Ammon's horn (tissue), 1 donor: ENCODE results near the gene USP49.
"Not testable (repeated sequence)": the region's sequence is repeated elsewhere in the genome, so short reads cannot be mapped to it uniquely, and the experiment has no call there.

ENCODE experiments used
- DNase-seq: peaks from one replicate; pipeline ENCODE4 v3.0.0-alpha.2; 2016; ENCODE audit warnings: low spot score

Gene USP49

DNA sequence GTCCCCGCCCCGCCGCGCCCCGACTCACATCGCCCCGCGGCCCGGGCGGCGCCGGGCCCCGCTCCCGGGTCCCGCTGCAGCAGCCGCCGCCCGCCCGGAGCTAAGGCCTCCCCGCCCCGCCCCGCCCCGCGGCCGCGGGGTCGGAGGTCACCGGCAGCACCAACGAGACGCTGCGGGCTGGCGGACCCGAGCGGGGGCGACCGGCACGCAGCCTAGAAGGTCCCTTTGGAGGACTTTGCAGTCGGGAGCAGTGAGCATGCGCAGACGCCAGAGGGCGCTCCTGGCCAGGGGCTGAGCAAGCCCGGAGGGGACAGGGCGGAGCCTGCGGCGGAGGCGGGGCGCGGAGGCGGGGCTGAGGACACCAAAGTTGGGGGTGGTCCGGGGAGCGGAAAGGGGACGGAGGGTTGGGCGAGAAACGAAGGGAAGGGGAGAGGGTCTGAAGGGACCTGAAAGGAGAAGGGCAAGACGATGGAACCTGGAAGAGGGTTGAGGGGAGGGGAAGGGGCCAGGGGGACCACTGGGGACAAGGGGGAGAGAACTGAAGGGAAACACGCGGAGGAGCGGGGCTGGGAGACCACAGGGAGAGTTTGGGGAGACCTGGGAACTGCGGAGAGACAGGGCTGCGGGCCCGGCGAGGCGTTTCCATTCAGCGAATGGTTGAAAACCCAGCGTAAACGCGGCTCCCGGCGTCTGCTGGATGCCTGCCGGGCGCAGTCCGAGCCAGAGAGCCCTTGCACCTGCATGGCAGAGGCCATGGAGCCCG, 115.2 kb downstream of the USP49 start, which contains the start of gene FRS3:
Gene FRS3, minus strand, starts transcription at position 113 of the 763 bp plus-strand sequence. CDS start 2,913 bp downstream, outside the sequence.
- DNase-seq: peak; percentile 99

DNA sequence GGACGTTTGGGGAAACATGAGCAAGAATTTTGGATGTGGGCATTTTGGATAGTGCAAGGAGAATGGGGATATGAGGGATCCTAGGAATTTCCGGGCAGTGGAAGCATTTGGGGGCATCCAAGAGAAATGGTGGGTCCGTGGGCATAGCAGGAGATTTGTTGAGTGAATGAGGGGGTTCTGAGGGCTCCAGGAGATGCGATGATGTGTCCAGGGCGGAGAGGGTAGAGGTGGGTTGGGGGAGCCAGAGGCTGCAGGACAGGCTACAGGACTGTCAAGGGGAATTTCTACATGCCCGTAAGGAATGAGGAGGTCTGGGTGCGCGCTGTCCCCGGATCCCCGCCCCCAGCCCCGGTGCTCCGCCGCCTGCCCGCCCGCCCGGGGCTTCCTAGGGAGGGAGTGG, 115.8 kb downstream of the USP49 start:
- DNase-seq: no peak

DNA sequence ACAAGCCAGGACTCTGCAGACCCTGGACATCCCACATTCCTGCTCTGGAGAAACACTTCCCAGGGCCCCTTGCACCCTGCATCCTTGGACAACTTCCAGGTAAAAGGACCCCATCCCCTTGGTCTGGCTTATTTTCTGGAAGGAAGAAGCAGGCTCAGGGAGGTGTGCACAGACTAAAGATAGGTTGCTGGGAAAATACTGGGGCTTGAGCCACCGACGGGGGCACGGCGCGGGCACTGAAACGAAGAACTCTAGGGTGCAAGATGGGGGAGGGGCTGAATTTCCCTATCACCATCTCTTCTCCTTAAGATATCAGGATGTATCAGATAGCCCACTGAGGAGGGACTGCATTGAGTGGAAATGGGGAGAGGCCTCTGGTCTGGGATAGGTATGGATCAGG, 116.3 kb downstream of the USP49 start:
- no peak for DNase-seq

DNA sequence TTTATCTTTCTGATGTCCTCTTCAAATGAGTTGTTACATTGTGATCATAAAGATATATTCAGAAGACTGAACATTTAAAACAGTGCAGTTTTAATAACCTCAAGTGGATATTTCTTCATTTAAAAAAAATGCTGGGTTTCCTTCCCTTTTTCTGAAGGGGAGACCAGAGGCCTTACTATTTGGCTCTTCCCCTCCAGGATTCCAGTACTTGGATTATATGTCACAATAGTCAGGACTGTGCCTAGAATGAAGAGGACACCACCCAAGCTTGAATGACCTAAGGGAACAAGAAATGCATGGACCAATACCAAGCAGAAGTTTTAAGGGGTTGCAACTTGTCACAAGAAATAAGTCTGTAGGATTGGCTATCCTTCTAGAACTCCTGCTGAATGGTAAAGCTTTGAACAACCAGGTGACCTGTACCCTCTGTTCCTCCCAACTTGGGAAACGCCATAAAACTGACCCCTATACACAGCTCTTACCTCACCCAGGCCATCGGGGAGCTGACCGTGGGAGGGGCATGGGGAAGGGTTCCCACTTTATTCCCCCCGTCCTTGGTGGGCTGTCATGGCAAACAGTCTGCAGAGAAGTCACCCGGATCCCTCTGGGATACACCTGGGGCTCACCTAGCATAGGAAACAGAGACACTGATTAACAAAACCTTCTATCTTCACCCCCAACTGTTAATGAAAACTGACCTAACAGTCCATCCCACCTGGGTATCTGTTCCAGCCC, 117.5 kb downstream of the USP49 start:
- no peak for DNase-seq

DNA sequence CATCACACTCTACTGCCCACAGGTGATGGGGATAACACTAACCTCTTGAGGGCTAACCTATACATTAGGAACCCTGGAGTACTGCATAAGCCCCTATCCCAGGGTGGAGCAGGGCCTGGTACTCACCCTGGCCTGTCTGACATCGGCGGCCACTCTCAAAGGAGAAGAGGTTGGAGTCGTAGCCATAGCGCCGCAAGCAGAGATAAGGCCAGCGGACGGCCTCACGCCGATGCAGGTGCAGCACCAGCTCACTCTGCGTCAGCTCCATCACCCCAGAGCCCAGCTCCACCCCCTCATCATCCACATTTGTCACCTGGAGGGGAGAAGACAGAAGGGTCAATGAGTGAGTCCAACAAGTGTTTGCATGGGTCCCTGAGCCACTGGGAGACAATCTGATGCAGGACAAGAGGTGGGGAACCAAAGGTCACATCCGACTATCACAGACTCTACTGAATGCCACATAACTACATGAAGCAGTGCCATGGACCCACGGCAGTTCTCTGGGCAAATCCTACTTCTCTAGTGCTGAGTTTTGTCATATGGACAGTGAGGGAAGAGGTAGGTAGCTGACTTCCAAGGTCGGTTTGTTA, 119.8 kb downstream of the USP49 start:
- DNase-seq: no peak

DNA sequence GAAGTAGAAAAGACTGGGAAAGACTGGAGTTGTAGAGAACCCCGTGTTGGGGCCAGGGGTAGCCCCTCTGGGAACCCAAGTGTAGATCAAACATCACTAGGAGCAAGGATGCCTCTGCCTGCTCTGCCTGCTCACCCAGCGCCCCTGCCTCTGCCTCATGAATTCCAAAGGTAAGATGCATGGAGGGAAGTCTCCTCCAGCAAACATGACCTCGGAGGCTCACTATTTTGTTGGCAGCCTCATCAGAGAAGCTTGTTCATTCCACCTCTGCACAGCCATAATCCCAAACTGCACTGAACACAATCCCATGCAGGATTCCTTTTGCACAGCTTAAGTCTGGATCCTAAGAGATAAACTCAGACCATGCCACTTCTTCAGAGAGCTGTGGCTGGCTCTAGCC, 120.3 kb downstream of the USP49 start:
- no peak for DNase-seq

DNA sequence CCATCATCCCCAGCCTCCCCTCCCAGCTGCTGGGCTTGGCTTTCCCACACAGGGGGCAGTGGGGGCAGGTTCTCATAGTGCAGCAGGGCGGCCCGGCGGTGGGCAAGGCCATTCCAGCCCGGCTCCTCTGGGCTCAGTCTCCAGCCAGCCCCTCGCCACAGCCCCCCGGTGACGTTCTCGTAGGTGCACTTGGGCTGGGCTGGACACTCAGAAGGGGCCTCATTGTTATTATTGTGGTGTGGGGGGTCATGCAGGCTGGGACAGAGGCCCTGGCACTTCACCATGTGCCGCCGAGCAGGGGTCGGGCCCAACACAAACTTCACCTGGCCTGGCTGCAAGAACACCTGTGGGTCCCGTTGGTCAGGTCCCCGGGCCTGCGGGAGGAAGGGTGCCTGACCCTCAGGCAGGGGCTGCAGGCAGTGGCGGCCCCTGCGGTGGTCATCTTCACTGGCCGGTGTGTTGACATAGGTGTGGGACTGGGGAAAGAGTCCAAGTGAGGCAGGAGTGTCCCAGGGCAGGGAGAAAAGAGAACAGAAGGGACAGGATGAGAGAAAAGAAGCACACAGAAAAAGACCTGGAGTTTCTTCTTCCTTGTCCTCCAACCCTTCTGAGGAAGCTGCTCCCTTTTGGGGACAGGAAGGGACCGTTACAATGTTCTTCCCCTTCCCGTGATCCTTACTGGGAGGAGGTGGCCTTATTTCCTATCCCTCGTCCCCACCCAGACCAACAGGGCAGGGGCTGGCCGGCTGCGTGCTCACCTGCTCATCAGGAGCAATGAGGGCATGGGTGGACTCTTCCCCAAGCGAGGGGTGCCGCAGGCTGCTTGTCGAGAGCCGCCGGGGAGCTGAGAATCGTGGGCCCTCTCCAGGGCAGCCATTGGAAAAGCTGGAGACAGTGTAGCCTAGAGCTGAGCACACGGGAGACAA, 123.9 kb downstream of the USP49 start:
- no peak for DNase-seq

DNA sequence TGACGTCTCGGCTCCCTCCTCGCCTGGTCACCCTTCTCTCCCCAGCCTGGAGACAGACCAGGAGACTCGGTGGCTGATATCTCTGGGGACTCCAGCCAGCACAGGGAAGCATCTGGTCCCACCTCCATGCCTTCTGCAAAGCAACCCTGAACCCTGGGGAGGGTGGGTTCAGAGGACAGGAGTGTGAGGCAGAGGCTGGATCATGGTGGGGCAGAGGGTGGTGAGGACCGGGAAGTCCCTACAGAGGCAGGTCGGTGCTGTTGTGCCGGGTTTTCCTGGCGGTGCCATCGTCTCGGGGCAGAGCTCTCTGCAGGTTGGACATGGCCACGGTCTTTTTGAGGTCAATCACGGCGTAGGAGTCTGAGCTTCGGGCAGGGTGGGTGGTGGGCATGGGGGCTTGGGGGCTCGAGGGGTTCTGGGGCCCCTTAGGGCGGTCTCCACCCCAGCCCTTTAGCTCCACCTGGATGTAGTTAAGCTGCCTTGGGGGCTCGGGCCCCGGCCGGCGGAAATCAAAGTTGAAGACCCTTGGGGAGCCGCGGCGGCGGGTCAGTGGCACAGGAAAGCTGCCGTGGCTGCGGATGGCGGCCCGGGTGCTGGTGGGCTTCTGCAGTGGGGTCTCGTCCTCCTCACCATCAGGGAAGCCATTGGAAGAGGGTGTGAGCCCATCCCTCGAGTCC, 124.7 kb downstream of the USP49 start:
- no peak for DNase-seq

DNA sequence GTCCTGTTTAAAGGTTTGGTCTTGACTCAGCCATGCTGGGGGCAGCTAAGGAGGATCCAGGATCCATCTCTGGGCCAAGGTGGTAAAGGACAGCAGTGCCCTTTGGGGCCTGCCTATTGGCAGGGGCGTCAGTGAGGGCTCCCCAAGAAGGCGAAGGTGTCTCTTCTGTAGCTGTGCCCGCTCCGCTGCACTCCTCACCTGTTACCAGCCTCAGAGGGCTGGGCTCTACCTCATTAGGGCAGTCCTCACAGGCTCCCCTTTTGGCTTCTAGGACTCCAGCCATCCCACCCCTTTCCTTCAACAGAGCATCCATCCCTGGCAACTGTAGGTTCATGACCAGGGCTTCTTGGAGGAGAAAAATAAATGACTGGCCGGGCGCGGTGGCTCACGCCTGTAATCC, 125.8 kb downstream of the USP49 start:
- DNase-seq: no peak

DNA sequence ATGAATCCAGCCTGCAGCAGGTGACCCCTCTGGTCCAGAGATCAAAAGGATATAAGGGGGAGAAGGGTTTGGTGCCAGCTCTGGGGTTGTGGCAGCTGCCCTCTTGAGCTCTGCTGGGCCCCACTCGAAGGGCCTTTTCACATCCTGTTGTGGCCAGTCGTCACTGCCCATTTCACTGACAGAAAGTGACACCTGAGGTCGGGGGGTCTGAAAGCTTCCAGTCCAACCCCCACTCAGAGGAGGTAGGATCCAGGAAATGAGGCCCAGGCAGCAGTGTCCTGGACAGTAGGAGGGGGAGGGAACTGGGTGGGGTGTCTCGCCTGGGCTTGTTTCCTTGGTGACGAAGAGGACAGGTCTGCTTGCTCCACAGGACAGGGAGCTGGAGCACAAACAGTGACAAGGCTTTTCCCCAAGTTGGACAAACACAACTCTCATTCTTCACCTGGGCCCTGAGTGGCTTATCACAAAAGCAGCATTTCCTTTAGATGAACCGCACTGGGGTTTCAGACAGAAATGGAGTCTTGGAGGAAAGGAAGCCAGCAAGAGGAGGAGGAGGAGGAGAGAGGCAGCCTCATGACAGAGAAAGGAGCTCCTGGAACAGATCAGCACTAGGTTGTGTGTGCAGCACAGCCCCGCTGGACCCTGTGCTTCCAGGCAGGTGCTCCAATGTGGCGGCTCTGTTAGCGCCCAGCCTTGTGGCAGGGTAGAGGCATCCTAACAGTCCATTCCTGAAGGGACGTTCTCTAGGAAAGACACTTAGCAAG, 126.4 kb downstream of the USP49 start:
- DNase-seq: no peak

DNA sequence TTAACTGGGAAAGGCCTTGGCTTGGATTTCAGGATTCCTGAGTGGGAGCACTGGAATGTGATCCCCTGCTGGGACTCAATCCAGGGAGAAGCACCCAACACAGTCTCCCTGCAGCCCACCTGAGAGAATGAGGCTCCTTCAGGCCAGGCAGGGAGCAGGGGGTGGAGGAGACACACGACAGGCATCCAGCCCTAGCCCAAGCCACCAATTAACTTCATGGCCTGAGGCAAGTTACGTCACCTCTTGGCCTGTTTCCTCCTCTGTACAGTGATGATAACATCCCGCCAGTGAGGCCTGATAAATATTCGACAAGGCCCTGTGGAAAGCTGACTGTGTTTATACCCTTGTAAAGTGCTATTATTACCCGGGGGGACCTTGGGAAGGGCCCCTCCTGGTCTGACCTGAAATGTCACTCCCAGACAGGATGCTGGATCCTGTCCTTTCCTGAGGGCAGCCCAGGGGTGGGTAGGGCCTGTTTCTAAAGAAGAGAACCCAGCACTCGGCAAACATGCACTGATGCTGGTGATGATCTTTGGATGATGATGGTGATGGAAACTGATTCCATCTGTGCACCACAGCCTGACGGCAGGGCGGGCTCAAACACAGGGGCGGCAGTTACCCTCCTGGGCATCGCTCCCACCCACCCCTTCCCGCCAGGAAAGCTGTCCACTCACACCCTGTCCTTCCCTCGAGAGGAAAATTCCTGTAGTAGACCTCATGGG, 127.9 kb downstream of the USP49 start:
- no peak for DNase-seq

DNA sequence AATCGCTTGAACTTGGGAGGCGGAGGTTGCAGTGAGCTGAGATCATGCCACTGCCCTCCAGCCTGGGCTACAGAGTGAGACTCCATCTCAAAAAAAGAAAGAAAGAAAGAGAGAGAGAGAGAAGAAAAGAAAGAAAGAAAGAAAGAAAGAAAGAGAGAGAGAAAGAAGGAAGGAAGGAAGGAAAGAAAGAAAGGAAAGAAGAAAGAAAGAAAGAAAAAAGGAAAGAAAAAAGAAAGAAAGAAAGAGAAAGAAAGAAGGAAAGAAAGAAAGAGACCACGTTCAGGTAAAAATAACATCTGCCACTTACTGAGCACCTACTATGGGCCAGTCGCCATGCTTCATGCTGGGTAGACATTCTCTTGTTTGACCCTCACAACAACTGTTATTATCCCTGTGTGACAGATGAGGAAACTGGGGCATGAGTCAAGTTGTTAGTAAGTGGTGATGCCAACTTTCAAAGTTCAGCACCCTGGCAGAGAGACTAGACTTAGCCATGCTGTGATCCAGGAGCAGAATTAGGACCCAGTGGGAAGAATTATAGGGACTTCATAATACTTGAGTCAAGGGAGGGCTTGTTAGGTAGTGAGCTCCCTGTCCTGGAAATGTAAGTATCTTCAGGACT, 129.0 kb downstream of the USP49 start:
- not testable (repeated sequence) for DNase-seq

DNA sequence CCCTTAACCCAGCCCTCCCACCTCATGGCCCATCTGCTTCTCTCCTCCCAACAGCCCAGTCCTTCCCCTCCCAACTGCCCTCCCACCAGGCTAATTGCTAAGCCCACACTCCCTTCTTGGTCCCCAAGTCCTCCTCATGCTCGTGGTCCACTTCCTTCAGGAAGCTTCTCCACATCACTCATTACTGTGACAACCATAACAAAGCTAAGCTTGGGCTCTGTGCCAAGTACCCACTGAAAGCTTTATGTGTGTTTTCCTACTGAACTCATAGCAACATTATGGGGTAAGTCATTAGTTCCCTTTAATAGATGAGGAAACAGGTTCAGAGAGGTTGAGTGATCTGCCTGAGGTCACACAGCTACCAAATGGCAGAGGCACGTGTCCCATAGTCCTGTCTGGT, 131.7 kb downstream of the USP49 start:
- DNase-seq: no peak

DNA sequence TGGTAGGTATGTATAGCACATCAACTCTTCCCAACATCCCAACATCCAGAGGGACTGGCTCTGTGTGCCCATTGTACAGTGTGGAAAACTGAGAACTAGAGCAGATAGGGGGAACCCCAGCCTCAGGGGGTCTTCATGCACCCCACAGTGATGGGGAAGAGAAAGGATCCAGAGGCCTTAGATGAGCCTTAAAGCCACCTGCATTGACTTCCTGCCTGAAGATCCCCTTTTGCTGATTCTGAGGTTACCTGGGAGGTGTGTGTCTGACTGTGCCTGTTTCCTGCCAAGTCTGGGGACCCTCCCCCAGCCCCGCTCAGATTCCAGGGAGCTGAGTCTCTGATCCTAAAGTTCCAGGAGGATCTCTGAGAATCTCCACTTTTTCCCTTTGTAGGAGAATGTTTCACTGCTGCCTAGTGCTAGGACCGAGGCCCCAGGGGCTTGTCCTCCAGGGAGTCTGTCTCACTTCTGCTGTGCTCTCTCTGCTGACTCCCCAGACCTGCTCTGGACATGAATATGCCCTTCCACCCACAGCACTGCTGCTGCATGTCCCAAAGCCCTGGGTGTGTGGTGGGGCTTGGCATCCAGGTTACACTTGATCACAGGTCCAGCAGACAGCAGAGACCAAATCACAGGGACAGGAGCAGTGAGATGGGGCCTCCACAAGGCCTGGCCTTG, 135.1 kb downstream of the USP49 start:
- no peak for DNase-seq

DNA sequence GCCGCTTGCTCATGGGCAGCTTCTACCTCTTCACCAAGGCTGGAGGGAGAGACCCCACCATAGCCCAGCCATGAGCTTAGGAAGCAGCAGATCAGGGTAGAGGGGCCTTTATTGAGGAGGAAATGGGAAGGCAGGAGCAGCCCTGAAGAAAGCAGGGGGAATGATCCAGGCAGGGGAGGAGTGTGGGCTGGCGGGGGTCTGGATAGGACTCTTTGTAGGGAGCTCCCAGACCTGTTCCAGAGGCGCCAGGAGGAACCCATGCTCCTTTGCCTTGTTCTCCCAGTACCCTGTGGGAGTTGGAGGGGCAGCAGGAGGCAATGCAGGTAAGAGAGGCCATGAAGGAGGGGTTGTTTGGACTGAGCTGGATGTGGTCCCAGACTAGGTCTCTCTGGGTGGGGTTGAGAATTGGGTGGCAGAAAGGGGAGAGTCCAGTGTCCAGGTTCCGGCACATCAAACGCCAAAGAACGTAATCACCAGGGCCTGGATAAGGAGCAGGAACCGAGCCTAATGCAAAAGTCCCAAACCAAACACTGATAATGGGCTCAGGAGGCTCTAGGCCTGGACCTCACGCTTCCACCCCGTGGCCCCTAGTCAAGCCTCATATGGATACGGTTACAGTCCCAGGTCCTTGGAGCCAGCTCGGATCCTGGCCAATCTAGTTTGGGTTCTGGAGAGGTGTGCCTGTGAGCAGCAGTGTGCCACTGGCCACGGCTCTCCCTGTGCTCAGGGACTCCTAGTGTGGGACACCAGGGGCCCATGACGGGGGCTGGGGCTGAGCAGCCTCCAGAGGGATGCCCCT, 135.9 kb downstream of the USP49 start:
- DNase-seq: no peak

DNA sequence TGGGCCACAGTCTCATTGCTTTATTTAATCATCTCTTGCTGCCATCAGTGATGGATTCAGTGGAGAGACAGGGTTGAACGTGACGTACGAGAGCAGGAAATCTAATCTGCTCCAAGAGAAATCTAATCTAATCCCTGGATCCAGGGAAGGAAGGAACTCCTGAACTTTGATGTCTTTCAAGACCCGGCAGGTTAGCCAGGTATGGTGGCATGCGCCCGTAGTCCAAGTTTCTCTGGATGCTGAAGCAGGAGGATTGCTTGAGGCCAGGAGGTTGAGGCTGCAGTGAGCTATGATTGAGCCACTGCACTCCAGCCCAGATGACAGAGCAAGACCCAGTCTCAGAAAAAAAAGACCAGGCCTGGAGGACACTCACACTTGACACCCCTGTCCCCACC, 136.5 kb downstream of the USP49 start:
- no peak for DNase-seq

DNA sequence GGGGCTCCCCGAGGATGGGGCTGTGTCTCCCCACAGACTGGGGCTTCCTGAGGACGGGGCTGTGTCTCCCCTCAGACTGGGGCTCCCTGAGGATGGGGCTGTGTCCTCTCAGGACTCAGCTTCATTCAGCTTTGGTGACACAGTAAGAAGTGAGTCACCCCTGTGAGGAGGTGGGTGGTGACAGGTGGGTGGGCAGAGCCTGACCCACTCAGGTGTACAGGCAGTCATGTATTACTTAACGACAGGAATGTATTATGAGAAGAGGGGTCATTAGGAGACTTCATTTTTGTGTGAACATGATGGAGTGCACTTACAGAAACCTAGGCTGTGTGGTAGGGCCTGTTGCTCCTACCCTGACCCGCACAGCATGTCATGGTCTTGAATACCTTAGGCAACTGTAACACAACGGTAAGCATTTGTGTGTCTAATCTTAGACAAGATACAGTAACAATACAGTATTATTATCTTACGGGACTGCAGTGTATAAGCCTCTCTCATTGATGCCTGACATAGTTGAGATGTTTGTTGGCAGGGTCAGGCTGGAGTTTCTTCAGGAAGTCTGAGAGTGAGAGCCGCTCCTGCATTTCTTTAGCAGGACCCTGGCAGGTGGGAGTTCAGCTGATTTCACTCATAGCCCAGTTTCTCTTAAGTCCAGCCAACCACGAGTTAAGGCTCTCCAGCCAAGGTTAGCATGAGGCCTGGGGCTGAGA, 137.1 kb downstream of the USP49 start:
- DNase-seq: no peak
